H9 (cell line): Measurements from ENCODE around the gene NHERF1. TPM values are rescaled to one million over a fixed set of nuclear protein-coding genes. Genes with fewer than 3 reads are reported as not detected.

Source experiments
- DNase-seq: peaks from one replicate; pipeline ENCODE4 v3.0.0-alpha.2; 2017
- H2AFZ ChIP-seq: one replicate; pipeline ENCODE4 v1.6.1; 2013; ENCODE audit warnings: mild to moderate bottlenecking, low read length, control low read depth, moderate library complexity
- H2AK5ac ChIP-seq: 2 replicates; pipeline ENCODE4 v1.6.1; 2013; ENCODE audit warnings: low read length, control low read depth, mixed read lengths; ENCODE audit not compliant: insufficient read length
- H2BK120ac ChIP-seq: one replicate; pipeline ENCODE4 v1.6.1; 2013; ENCODE audit warnings: low read depth, mild to moderate bottlenecking, low read length, control low read depth, inconsistent platforms; ENCODE audit not compliant: poor library complexity, severe bottlenecking
- H2BK12ac ChIP-seq: 2 replicates; pipeline ENCODE4 v1.6.1; 2013; ENCODE audit warnings: low read length, control low read depth, mixed read lengths, low read depth; ENCODE audit not compliant: insufficient read length
- H2BK15ac ChIP-seq: 2 replicates; pipeline ENCODE4 v1.6.1; 2013; ENCODE audit warnings: low read depth, low read length, control low read depth
- H2BK20ac ChIP-seq: one replicate; pipeline ENCODE4 v1.6.1; 2013; ENCODE audit warnings: low read depth, mild to moderate bottlenecking, low read length, control low read depth, inconsistent platforms; ENCODE audit not compliant: poor library complexity, severe bottlenecking
- H2BK5ac ChIP-seq: 2 replicates; pipeline ENCODE4 v1.6.1; 2013; ENCODE audit warnings: low read length, control low read depth, mixed read lengths; ENCODE audit not compliant: insufficient read length
- H3K14ac ChIP-seq: 2 replicates; pipeline ENCODE4 v1.6.1; 2013; ENCODE audit warnings: low read length, control low read depth; ENCODE audit not compliant: insufficient read depth
- H3K18ac ChIP-seq: 2 replicates; pipeline ENCODE4 v1.6.1; 2013; ENCODE audit warnings: low read depth, mild to moderate bottlenecking, mixed read lengths, low read length, control low read depth; ENCODE audit not compliant: insufficient read length
- H3K23ac ChIP-seq: 2 replicates; pipeline ENCODE4 v1.6.1; 2013; ENCODE audit warnings: low read length, control low read depth, mixed read lengths, low read depth; ENCODE audit not compliant: insufficient read length
- H3K23me2 ChIP-seq: 2 replicates; pipeline ENCODE4 v1.6.1; 2013; ENCODE audit warnings: low read depth, mild to moderate bottlenecking, mixed read lengths, low read length, control low read depth; ENCODE audit not compliant: insufficient read length, poor library complexity, severe bottlenecking
- H3K27ac ChIP-seq: 2 replicates; pipeline ENCODE4 v1.5.1; 2013; ENCODE audit warnings: low read length, control low read depth, mixed read lengths, low read depth; ENCODE audit not compliant: insufficient read length
- H3K27me3 ChIP-seq: 2 replicates; pipeline ENCODE4 v1.6.1; 2013; ENCODE audit warnings: low read length, control low read depth, inconsistent platforms; ENCODE audit not compliant: insufficient read depth
- H3K4ac ChIP-seq: 2 replicates; pipeline ENCODE4 v1.6.1; 2013; ENCODE audit warnings: low read depth, mild to moderate bottlenecking, control low read depth, inconsistent platforms, low read length, moderate library complexity
- H3K4me1 ChIP-seq: 2 replicates; pipeline ENCODE4 v1.6.1; 2013; ENCODE audit warnings: low read length, control low read depth, inconsistent platforms; ENCODE audit not compliant: insufficient read depth
- H3K4me2 ChIP-seq: 2 replicates; pipeline ENCODE4 v1.6.1; 2013; ENCODE audit warnings: low read length, control low read depth, mixed read lengths; ENCODE audit not compliant: insufficient read length, insufficient read depth
- H3K56ac ChIP-seq: 2 replicates; pipeline ENCODE4 v1.6.1; 2013; ENCODE audit warnings: low read depth, mild to moderate bottlenecking, mixed read lengths, low read length, control low read depth; ENCODE audit not compliant: insufficient read length
- H3K79me1 ChIP-seq: 2 replicates; pipeline ENCODE4 v1.6.1; 2013; ENCODE audit warnings: low read depth, mild to moderate bottlenecking, moderate library complexity, low read length, control low read depth, inconsistent platforms; ENCODE audit not compliant: insufficient read depth, poor library complexity, severe bottlenecking
- H3K79me2 ChIP-seq: 2 replicates; pipeline ENCODE4 v1.6.1; 2013; ENCODE audit warnings: low read length, control low read depth, inconsistent platforms; ENCODE audit not compliant: insufficient read depth
- H3K9ac ChIP-seq: 2 replicates; pipeline ENCODE4 v1.6.1; 2013; ENCODE audit warnings: low read length, control low read depth, mixed read lengths; ENCODE audit not compliant: insufficient read length; ENCODE audit errors: extremely low read depth
- H3K9me3 ChIP-seq: one replicate; pipeline ENCODE4 v1.6.1; 2013; ENCODE audit warnings: low read depth, low read length, inconsistent platforms; ENCODE audit not compliant: control insufficient read depth
- H3T11ph ChIP-seq: one replicate; pipeline ENCODE4 v1.6.1; 2013; ENCODE audit warnings: mild to moderate bottlenecking, low read length, control low read depth, inconsistent platforms
- H4K20me1 ChIP-seq: one replicate; pipeline ENCODE4 v1.6.1; 2013; ENCODE audit not compliant: control insufficient read depth, insufficient read length, insufficient read depth
- H4K5ac ChIP-seq: 2 replicates; pipeline ENCODE4 v1.6.1; 2013; ENCODE audit warnings: low read depth, mild to moderate bottlenecking, mixed read lengths, low read length, control low read depth; ENCODE audit not compliant: insufficient read length
- H4K8ac ChIP-seq: replicated peaks from 2 replicates; pipeline ENCODE4 v1.6.1; 2013; ENCODE audit warnings: low read length, control low read depth, mixed read lengths, low read depth; ENCODE audit not compliant: insufficient read length
- H4K91ac ChIP-seq: 2 replicates; pipeline ENCODE4 v1.6.1; 2013; ENCODE audit warnings: low read depth, mild to moderate bottlenecking, moderate library complexity, mixed read lengths, low read length, control low read depth; ENCODE audit not compliant: insufficient read length
- H3K27ac Mint-ChIP-seq, 3 experiments: 2 replicates in 2 of 3; 3 replicates in 1 of 3; pipeline ENCODE4 v1.8.0; 2020 to 2021; ENCODE audit warnings: mixed read lengths in 3 of 3, mild to moderate bottlenecking in 1 of 3, moderate library complexity in 1 of 3
- H3K27me3 Mint-ChIP-seq: 2 replicates; pipeline ENCODE4 v1.8.0; 2021; ENCODE audit warnings: low read depth, mild to moderate bottlenecking, moderate library complexity, mixed read lengths
- H3K36me3 Mint-ChIP-seq, 3 experiments: 2 replicates in 2 of 3; 3 replicates in 1 of 3; pipeline ENCODE4 v1.8.0; 2020 to 2021; ENCODE audit warnings: low read depth in 3 of 3, mixed read lengths in 3 of 3; ENCODE audit not compliant: insufficient read depth in 1 of 3
- H3K4me1 Mint-ChIP-seq, 2 experiments: 2 replicates each; pipeline ENCODE4 v1.8.0; 2020; ENCODE audit warnings: mixed read lengths in 2 of 2
- H3K4me3 Mint-ChIP-seq, 2 experiments: 2 replicates in 1 of 2; 3 replicates in 1 of 2; pipeline ENCODE4 v1.8.0; 2020 to 2021; ENCODE audit warnings: mild to moderate bottlenecking in 2 of 2, mixed read lengths in 2 of 2, moderate library complexity in 1 of 2
- H3K9me3 Mint-ChIP-seq, 2 experiments: 2 replicates in 1 of 2; 3 replicates in 1 of 2; pipeline ENCODE4 v1.8.0; 2020; ENCODE audit warnings: mild to moderate bottlenecking in 2 of 2, mixed read lengths in 2 of 2, moderate library complexity in 1 of 2
- WGBS: extraction: QIAGEN DNeasy Blood & Tissue Kit; methylation state at CpG from one replicate; pipeline ENCODE4 v1.1.7; 2013; ENCODE audit warnings: missing lambda C conversion rate, low lambda C conversion rate, mixed read lengths; ENCODE audit not compliant: insufficient read length; ENCODE audit errors: extremely low coverage; 5-methylcytosine and 5-hydroxymethylcytosine counted together
- total RNA-seq: library from RNA; stranded (reverse); gene quantifications from 2 replicates; pipeline ENCODE4 v1.2.1, GENCODE V29; 2021
- TF ChIP-seq, protein P1 (sequence below): fragments of 200-600 bp; sonication (generic); conservative IDR thresholded peaks from 3 replicates; pipeline ENCODE4 v1.8.0; 2021; ENCODE audit warnings: antibody characterized with exemption, mild to moderate bottlenecking

NHERF1 gene
- total RNA-seq, 1 experiment from 2014 or later, result 74.4 TPM

GRCh38 chr17:74728033-74728701 lies 20.3 kb upstream of the NHERF1 start:
- H3K4me1 ChIP-seq, result no peaks in the 10 kb centered on the region
- no peaks in the 10 kb centered on the region for H3K4me1 Mint-ChIP-seq
- TF ChIP-seq, protein P1, sequence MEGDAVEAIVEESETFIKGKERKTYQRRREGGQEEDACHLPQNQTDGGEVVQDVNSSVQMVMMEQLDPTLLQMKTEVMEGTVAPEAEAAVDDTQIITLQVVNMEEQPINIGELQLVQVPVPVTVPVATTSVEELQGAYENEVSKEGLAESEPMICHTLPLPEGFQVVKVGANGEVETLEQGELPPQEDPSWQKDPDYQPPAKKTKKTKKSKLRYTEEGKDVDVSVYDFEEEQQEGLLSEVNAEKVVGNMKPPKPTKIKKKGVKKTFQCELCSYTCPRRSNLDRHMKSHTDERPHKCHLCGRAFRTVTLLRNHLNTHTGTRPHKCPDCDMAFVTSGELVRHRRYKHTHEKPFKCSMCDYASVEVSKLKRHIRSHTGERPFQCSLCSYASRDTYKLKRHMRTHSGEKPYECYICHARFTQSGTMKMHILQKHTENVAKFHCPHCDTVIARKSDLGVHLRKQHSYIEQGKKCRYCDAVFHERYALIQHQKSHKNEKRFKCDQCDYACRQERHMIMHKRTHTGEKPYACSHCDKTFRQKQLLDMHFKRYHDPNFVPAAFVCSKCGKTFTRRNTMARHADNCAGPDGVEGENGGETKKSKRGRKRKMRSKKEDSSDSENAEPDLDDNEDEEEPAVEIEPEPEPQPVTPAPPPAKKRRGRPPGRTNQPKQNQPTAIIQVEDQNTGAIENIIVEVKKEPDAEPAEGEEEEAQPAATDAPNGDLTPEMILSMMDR, result no peak
- no peak overlapping the region for H3K14ac ChIP-seq
- no peak overlapping the region for H4K91ac ChIP-seq
- H3K56ac ChIP-seq, result no peak overlapping the region
- no peak overlapping the region for H3K18ac ChIP-seq
- H2AFZ ChIP-seq, result no peak overlapping the region
- H4K20me1 ChIP-seq, result no peaks in the 10 kb centered on the region
- no peak overlapping the region for H3K4me3 Mint-ChIP-seq
- no peak overlapping the region for H3K9ac ChIP-seq
- H3K23ac ChIP-seq, result no peak overlapping the region
- no peak overlapping the region for H2BK120ac ChIP-seq
- H2BK5ac ChIP-seq, result no peak overlapping the region
- no peak overlapping the region for H2BK12ac ChIP-seq
- no peaks in the 10 kb centered on the region for H3K79me1 ChIP-seq
- H3K36me3 Mint-ChIP-seq, result no peaks in the 10 kb centered on the region
- H3K23me2 ChIP-seq, result no peaks in the 10 kb centered on the region
- no peak for DNase-seq
- H3K4me2 ChIP-seq, result no peak overlapping the region
- H3K27ac ChIP-seq, result no peak overlapping the region
- H2BK20ac ChIP-seq, result no peak overlapping the region
- WGBS, result no CpG with 5 or more reads among the region's 3 CpGs
- no peak overlapping the region for H3T11ph ChIP-seq
- H2BK15ac ChIP-seq, result no peak overlapping the region
- no peaks in the 10 kb centered on the region for H3K79me2 ChIP-seq
- H3K27ac Mint-ChIP-seq, result no peak overlapping the region
- no peak overlapping the region for H3K4ac ChIP-seq
- H3K27me3 ChIP-seq, result no peaks in the 10 kb centered on the region; the same call in 1 of the 2 replicates
- H2AK5ac ChIP-seq, result no peak overlapping the region
- H3K27me3 Mint-ChIP-seq, result peaks cover 21% of the 10 kb centered on the region
- no peak overlapping the region for H4K5ac ChIP-seq
- H3K9me3 ChIP-seq, result no peaks in the 10 kb centered on the region
- no peaks in the 10 kb centered on the region for H3K9me3 Mint-ChIP-seq
- H4K8ac ChIP-seq, result no peak overlapping the region
